Activated CD8-positive, alpha-beta T cell treated with anti-CD3 and anti-CD28 coated beads, Interleukin-2, amount 10 ng/mL, durations not matched to agents 7 days and 5 days (primary cell): Measurements from ENCODE around the gene SPRR2D. TPM values are rescaled to one million over a fixed set of nuclear protein-coding genes. Genes with fewer than 3 reads are reported as not detected.
"Not testable (repeated sequence)": the region's sequence is repeated elsewhere in the genome, so short reads cannot be mapped to it uniquely, and the experiment has no call there.

Experiments used
- ATAC-seq: fragments of 150-1000 bp; cut with Tn5 transposase; one replicate; pipeline ENCODE4 v1.10.0; 2021; ENCODE audit warnings: moderate library complexity
- CTCF ChIA-PET: fragments of 350-600 bp; sonication (Branson Sonifier 250); formaldehyde crosslinking; loops from one replicate; lab custom pipeline; 2021; ENCODE audit warnings: antibody characterized with exemption; lab: Charles Lee
- POLR2A ChIA-PET: fragments of 350-600 bp; sonication (Branson Sonifier 250); formaldehyde crosslinking; loops from one replicate; lab custom pipeline; 2021; ENCODE audit warnings: antibody characterized with exemption; lab: Charles Lee
- DNase-seq: peaks from one replicate; pipeline ENCODE4 v3.0.0-alpha.2; 2020
- H3K27ac Mint-ChIP-seq: one replicate; pipeline ENCODE4 v1.8.0; 2021; ENCODE audit warnings: mild to moderate bottlenecking, mixed read lengths
- H3K27me3 Mint-ChIP-seq: one replicate; pipeline ENCODE4 v1.8.0; 2021; ENCODE audit warnings: low read depth, mixed read lengths
- H3K36me3 Mint-ChIP-seq: one replicate; pipeline ENCODE4 v1.8.0; 2021; ENCODE audit warnings: low read depth, mixed read lengths
- H3K4me1 Mint-ChIP-seq: one replicate; pipeline ENCODE4 v1.8.0; 2021; ENCODE audit warnings: low read depth, mixed read lengths
- H3K4me3 Mint-ChIP-seq: one replicate; pipeline ENCODE4 v1.8.0; 2021; ENCODE audit warnings: mild to moderate bottlenecking, mixed read lengths
- H3K9me3 Mint-ChIP-seq: one replicate; pipeline ENCODE4 v1.8.0; 2022; ENCODE audit warnings: mixed read lengths; ENCODE audit not compliant: insufficient read depth
- total RNA-seq, 2 experiments: library from RNA; stranded (reverse); gene quantifications; one replicate each; pipeline ENCODE4 v1.2.3, GENCODE V29; 2021

The SPRR2D gene
- total RNA-seq, 2 experiments from 2014 or later: not detected

GRCh38 chr1:153035211-153035610 lies 5.7 kb downstream of the SPRR2D start:
- no peaks in the 10 kb centered on the region for H3K36me3 Mint-ChIP-seq
- no peak for DNase-seq
- no peak overlapping the region for H3K4me3 Mint-ChIP-seq
- ChIA-PET POLR2A (no interaction called here), CTCF (no interaction called here)
- H3K9me3 Mint-ChIP-seq: no peaks in the 10 kb centered on the region
- H3K4me1 Mint-ChIP-seq: no peaks in the 10 kb centered on the region
- ATAC-seq: no peak
- peaks cover 10% of the 10 kb centered on the region for H3K27me3 Mint-ChIP-seq
- H3K27ac Mint-ChIP-seq: no peak overlapping the region

- CTCF ChIA-PET: no interaction called here
- Mint-ChIP-seq H3K27ac (no peak overlapping the region), H3K4me3 (no peak overlapping the region), H3K36me3 (no peaks in the 10 kb centered on the region), H3K9me3 (no peaks in the 10 kb centered on the region), H3K4me1 (no peaks in the 10 kb centered on the region), H3K27me3 (peaks cover 10% of the 10 kb centered on the region)
- DNase-seq (no peak), ATAC-seq (no peak)
- POLR2A ChIA-PET: no interaction called here
These were observed 8.1 kb downstream of the SPRR2D start for GRCh38 chr1:153032677-153033308.

GRCh38 chr1:153032073-153032472 lies 8.8 kb downstream of the SPRR2D start:
- ChIA-PET POLR2A (no interaction called here), CTCF (no interaction called here)
- ATAC-seq: no peak
- no peak overlapping the region for H3K4me3 Mint-ChIP-seq
- no peaks in the 10 kb centered on the region for H3K4me1 Mint-ChIP-seq
- peaks cover 8% of the 10 kb centered on the region for H3K27me3 Mint-ChIP-seq
- H3K36me3 Mint-ChIP-seq: no peaks in the 10 kb centered on the region
- H3K27ac Mint-ChIP-seq: no peak overlapping the region
- DNase-seq: no peak
- H3K9me3 Mint-ChIP-seq: no peaks in the 10 kb centered on the region

- Mint-ChIP-seq H3K9me3 (no peaks in the 10 kb centered on the region), H3K4me3 (no peak within 1 kb of the TSS), H3K36me3 (no peaks in the 10 kb centered on the region), H3K27me3 (peaks cover 4% of the 10 kb centered on the region), H3K27ac (no peak within 1 kb of the TSS), H3K4me1 (no peaks in the 10 kb centered on the region)
- POLR2A ChIA-PET: no interaction called here
- DNase-seq (no peak), ATAC-seq (no peak)
- CTCF ChIA-PET: no interaction called here
These were observed 10.0 kb downstream of the SPRR2D start, which contains the start of gene SPRR1B for GRCh38 chr1:153030895-153031294. TSS of gene SPRR1B (plus strand) at chr1:153031203. CDS start at chr1:153032346, 1,143 bp downstream.

- H3K27ac Mint-ChIP-seq: no peak overlapping the region
- ChIA-PET CTCF (no interaction called here), POLR2A (no interaction called here)
- no peaks in the 10 kb centered on the region for H3K4me1 Mint-ChIP-seq
- no peak overlapping the region for H3K4me3 Mint-ChIP-seq
- H3K9me3 Mint-ChIP-seq: no peaks in the 10 kb centered on the region
- ATAC-seq: no peak
- H3K27me3 Mint-ChIP-seq: peaks cover 4% of the 10 kb centered on the region
- DNase-seq: no peak
- H3K36me3 Mint-ChIP-seq: no peaks in the 10 kb centered on the region
These were observed 12.2 kb downstream of the SPRR2D start for GRCh38 chr1:153028766-153029165.

- DNase-seq (no peak), ATAC-seq (no peak)
- H3K27me3 Mint-ChIP-seq: peaks cover 11% of the 10 kb centered on the region
- H3K4me1 Mint-ChIP-seq: no peaks in the 10 kb centered on the region
- H3K9me3 Mint-ChIP-seq: no peaks in the 10 kb centered on the region
- H3K27ac Mint-ChIP-seq: no peak overlapping the region
- CTCF ChIA-PET: no interaction called here
- no peak overlapping the region for H3K4me3 Mint-ChIP-seq
- POLR2A ChIA-PET: no interaction called here
- no peaks in the 10 kb centered on the region for H3K36me3 Mint-ChIP-seq
These were observed 15.1 kb downstream of the SPRR2D start for GRCh38 chr1:153025797-153026196.

GRCh38 chr1:153024413-153024812 lies 16.5 kb downstream of the SPRR2D start:
- ChIA-PET POLR2A (no interaction called here), CTCF (no interaction called here)
- no peak for DNase-seq
- Mint-ChIP-seq H3K4me3 (no peak overlapping the region), H3K27me3 (peaks cover 15% of the 10 kb centered on the region), H3K4me1 (no peaks in the 10 kb centered on the region), H3K27ac (no peak overlapping the region), H3K36me3 (no peaks in the 10 kb centered on the region), H3K9me3 (no peaks in the 10 kb centered on the region)
- ATAC-seq: no peak

- DNase-seq (no peak), ATAC-seq (no peak)
- peaks cover 15% of the 10 kb centered on the region for H3K27me3 Mint-ChIP-seq
- H3K36me3 Mint-ChIP-seq: no peaks in the 10 kb centered on the region
- H3K27ac Mint-ChIP-seq: no peak overlapping the region
- ChIA-PET CTCF (no interaction called here), POLR2A (no interaction called here)
- H3K4me3 Mint-ChIP-seq: no peak overlapping the region
- no peaks in the 10 kb centered on the region for H3K4me1 Mint-ChIP-seq
- H3K9me3 Mint-ChIP-seq: no peaks in the 10 kb centered on the region
These were observed 17.8 kb downstream of the SPRR2D start for GRCh38 chr1:153023109-153023508.

GRCh38 chr1:153022340-153022739 lies 18.6 kb downstream of the SPRR2D start:
- POLR2A ChIA-PET, CTCF ChIA-PET, H3K4me3 Mint-ChIP-seq, H3K9me3 Mint-ChIP-seq, DNase-seq, H3K4me1 Mint-ChIP-seq, H3K27ac Mint-ChIP-seq, H3K36me3 Mint-ChIP-seq, ATAC-seq: not testable (repeated sequence)
- H3K27me3 Mint-ChIP-seq: peaks cover 15% of the 10 kb centered on the region

GRCh38 chr1:153021829-153022228 lies 19.1 kb downstream of the SPRR2D start:
- H3K27me3 Mint-ChIP-seq: peaks cover 15% of the 10 kb centered on the region
- POLR2A ChIA-PET, H3K9me3 Mint-ChIP-seq, DNase-seq, H3K27ac Mint-ChIP-seq, H3K4me1 Mint-ChIP-seq, ATAC-seq, CTCF ChIA-PET, H3K36me3 Mint-ChIP-seq, H3K4me3 Mint-ChIP-seq: not testable (repeated sequence)

GRCh38 chr1:153011235-153011758 lies 29.6 kb downstream of the SPRR2D start:
- POLR2A ChIA-PET, H3K27ac Mint-ChIP-seq, H3K36me3 Mint-ChIP-seq, H3K27me3 Mint-ChIP-seq, ATAC-seq, H3K4me3 Mint-ChIP-seq, H3K4me1 Mint-ChIP-seq, CTCF ChIA-PET, DNase-seq, H3K9me3 Mint-ChIP-seq: not testable (repeated sequence)

- no peaks in the 10 kb centered on the region for H3K9me3 Mint-ChIP-seq
- H3K4me1 Mint-ChIP-seq: no peaks in the 10 kb centered on the region
- peaks cover 2% of the 10 kb centered on the region for H3K27me3 Mint-ChIP-seq
- CTCF ChIA-PET: no interaction called here
- POLR2A ChIA-PET: no interaction called here
- no peak for DNase-seq
- no peaks in the 10 kb centered on the region for H3K36me3 Mint-ChIP-seq
- no peak within 1 kb of the TSS for H3K27ac Mint-ChIP-seq
- ATAC-seq: no peak
- H3K4me3 Mint-ChIP-seq: no peak within 1 kb of the TSS
These were observed 39.5 kb downstream of the SPRR2D start, which contains the start of gene SPRR3 for GRCh38 chr1:153001382-153001781. TSS of gene SPRR3 (plus strand) at chr1:153001749. CDS start at chr1:153003021, 1,272 bp downstream.
